ENCODE results near the gene MS4A6A.

DNA sequence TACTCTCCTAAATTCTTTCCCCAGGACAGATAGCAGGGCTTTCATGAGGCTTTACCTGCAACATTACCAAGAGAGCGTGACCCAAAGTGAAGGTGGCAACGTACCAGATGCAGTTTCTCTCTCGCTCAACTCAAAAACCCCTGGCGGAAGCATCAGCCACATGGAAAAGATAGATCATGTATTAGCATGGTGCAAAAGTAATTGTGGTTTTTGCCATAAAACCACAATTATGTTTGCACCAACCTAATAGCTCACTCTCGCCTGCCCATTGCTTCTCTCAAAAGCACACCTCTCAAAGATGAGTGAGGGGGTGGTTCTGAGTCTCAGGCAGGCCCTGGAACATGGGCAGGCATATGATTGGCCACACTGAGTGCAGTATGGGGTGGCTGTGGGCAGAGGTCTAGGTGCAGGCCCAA, 7.0 kb downstream of the MS4A6A start:
- TF ChIP-seq, protein P1, sequence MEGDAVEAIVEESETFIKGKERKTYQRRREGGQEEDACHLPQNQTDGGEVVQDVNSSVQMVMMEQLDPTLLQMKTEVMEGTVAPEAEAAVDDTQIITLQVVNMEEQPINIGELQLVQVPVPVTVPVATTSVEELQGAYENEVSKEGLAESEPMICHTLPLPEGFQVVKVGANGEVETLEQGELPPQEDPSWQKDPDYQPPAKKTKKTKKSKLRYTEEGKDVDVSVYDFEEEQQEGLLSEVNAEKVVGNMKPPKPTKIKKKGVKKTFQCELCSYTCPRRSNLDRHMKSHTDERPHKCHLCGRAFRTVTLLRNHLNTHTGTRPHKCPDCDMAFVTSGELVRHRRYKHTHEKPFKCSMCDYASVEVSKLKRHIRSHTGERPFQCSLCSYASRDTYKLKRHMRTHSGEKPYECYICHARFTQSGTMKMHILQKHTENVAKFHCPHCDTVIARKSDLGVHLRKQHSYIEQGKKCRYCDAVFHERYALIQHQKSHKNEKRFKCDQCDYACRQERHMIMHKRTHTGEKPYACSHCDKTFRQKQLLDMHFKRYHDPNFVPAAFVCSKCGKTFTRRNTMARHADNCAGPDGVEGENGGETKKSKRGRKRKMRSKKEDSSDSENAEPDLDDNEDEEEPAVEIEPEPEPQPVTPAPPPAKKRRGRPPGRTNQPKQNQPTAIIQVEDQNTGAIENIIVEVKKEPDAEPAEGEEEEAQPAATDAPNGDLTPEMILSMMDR (IDR thresholded peaks at IDR 0.05) = no peak
- TF ChIP-seq ZFX (IDR thresholded peaks at IDR 0.05; ENCODE audit: borderline replicate concordance) = no peak
